GM23338 (cell line): Measurements from ENCODE around the gene DSG4. TPM values are rescaled to one million over a fixed set of nuclear protein-coding genes. Genes with fewer than 3 reads are reported as not detected.

Experiments used
- ATAC-seq: fragments of 200-7000 bp; cut with Tn5 transposase; 3 replicates; pipeline ENCODE4 v1.9.1; 2020
- DNase-seq: peaks from one replicate; pipeline ENCODE4 v3.0.0-alpha.2; 2015; ENCODE audit warnings: low spot score
- H2AFZ ChIP-seq: fragments of 200-600 bp; sonication (generic); 2 replicates; pipeline ENCODE4 v1.8.0; 2016; ENCODE audit warnings: antibody characterized with exemption, mild to moderate bottlenecking, moderate library complexity
- H3F3A ChIP-seq: fragments of 200-600 bp; sonication (generic); replicated peaks from 2 replicates; pipeline ENCODE4 v1.8.0; 2017; ENCODE audit warnings: antibody characterized with exemption, mixed run types, low read depth
- H3K27ac ChIP-seq: fragments of 200-600 bp; sonication (generic); 2 replicates; pipeline ENCODE4 v1.6.1; 2016; ENCODE audit warnings: low read depth
- H3K27me3 ChIP-seq: fragments of 200-600 bp; sonication (generic); 2 replicates; pipeline ENCODE4 v1.8.0; 2016; ENCODE audit warnings: mild to moderate bottlenecking, mixed run types, moderate library complexity; ENCODE audit not compliant: insufficient read depth
- H3K36me3 ChIP-seq: fragments of 200-600 bp; sonication (generic); 2 replicates; pipeline ENCODE4 v1.8.0; 2016; ENCODE audit warnings: mild to moderate bottlenecking; ENCODE audit not compliant: insufficient read depth
- H3K4me1 ChIP-seq: fragments of 200-600 bp; sonication (generic); 2 replicates; pipeline ENCODE4 v1.8.0; 2016; ENCODE audit warnings: mild to moderate bottlenecking, moderate library complexity; ENCODE audit not compliant: insufficient read depth
- H3K4me2 ChIP-seq: fragments of 200-600 bp; sonication (generic); 2 replicates; pipeline ENCODE4 v1.7.1; 2017; ENCODE audit warnings: mixed run types
- H3K4me3 ChIP-seq: fragments of 200-600 bp; sonication (generic); 2 replicates; pipeline ENCODE4 v1.6.1; 2016; ENCODE audit warnings: mixed run types
- H3K79me2 ChIP-seq: fragments of 200-600 bp; sonication (generic); replicated peaks from 2 replicates; pipeline ENCODE4 v1.8.0; 2017; ENCODE audit warnings: mild to moderate bottlenecking; ENCODE audit not compliant: insufficient read depth
- H3K9me2 ChIP-seq: fragments of 200-600 bp; sonication (generic); 2 replicates; pipeline ENCODE4 v1.8.0; 2017; ENCODE audit not compliant: insufficient read depth
- H4K20me1 ChIP-seq: fragments of 200-600 bp; sonication (generic); replicated peaks from 2 replicates; pipeline ENCODE4 v1.8.0; 2017; ENCODE audit warnings: mild to moderate bottlenecking; ENCODE audit not compliant: insufficient read depth
- H3K27ac Mint-ChIP-seq: 2 replicates; pipeline ENCODE4 v1.8.0; 2020; ENCODE audit warnings: inconsistent platforms, mild to moderate bottlenecking, moderate library complexity, mixed read lengths
- H3K27me3 Mint-ChIP-seq: 3 replicates; pipeline ENCODE4 v1.8.0; 2022; ENCODE audit warnings: low read depth, mild to moderate bottlenecking, moderate library complexity, mixed read lengths, inconsistent platforms; ENCODE audit not compliant: insufficient read depth, poor library complexity
- H3K36me3 Mint-ChIP-seq: 3 replicates; pipeline ENCODE4 v1.8.0; 2021; ENCODE audit warnings: low read depth, mild to moderate bottlenecking, inconsistent platforms, moderate library complexity, mixed read lengths
- H3K4me1 Mint-ChIP-seq: 3 replicates; pipeline ENCODE4 v1.8.0; 2020; ENCODE audit warnings: mild to moderate bottlenecking, inconsistent platforms, mixed read lengths
- H3K4me3 Mint-ChIP-seq: 3 replicates; pipeline ENCODE4 v1.8.0; 2021; ENCODE audit warnings: moderate library complexity, mild to moderate bottlenecking, inconsistent platforms, mixed read lengths
- H3K9me3 Mint-ChIP-seq: 3 replicates; pipeline ENCODE4 v1.8.0; 2020; ENCODE audit warnings: moderate library complexity, mild to moderate bottlenecking, inconsistent platforms, mixed read lengths
- CREB1 ChIP-seq: fragments of 250-450 bp; sonication (Bioruptor Pico); IDR thresholded peaks from 2 replicates; pipeline ENCODE4 v1.5.0; 2020; ENCODE audit warnings: low read depth, mild to moderate bottlenecking, moderate library complexity
- CTCF ChIP-seq, 2 experiments: fragments of 200-600 bp in 1 of 2; sonication (generic) in 1 of 2; conservative IDR thresholded peaks; 2 replicates each; pipeline versions ENCODE4 v1.5.1 to v1.6.1; 2016 to 2017; ENCODE audit warnings: antibody characterized with exemption in 2 of 2, low read depth in 2 of 2, mild to moderate bottlenecking in 2 of 2, moderate library complexity in 1 of 2
- ETS1 ChIP-seq: IDR thresholded peaks from 2 replicates; pipeline ENCODE4 v1.6.1; 2016; ENCODE audit warnings: antibody characterized with exemption
- EZH2 ChIP-seq: fragments of 200-600 bp; sonication (generic); IDR thresholded peaks from one replicate; pipeline ENCODE4 v1.8.0; 2017; ENCODE audit warnings: antibody characterized with exemption, mild to moderate bottlenecking, low read depth; ENCODE audit not compliant: unreplicated experiment
- EZH2phosphoT487 ChIP-seq: fragments of 200-600 bp; sonication (generic); IDR thresholded peaks from one replicate; pipeline ENCODE4 v1.8.1; 2018; ENCODE audit warnings: antibody characterized with exemption; ENCODE audit not compliant: unreplicated experiment
- JUNB ChIP-seq: IDR thresholded peaks from one replicate; pipeline ENCODE4 v1.6.1; 2016; ENCODE audit warnings: antibody characterized with exemption; ENCODE audit not compliant: unreplicated experiment
- NANOG ChIP-seq: IDR thresholded peaks from 2 replicates; pipeline ENCODE4 v1.6.1; 2016; ENCODE audit warnings: antibody characterized with exemption, borderline replicate concordance
- POLR2AphosphoS5 ChIP-seq: IDR thresholded peaks from 2 replicates; pipeline ENCODE4 v1.6.1; 2016; ENCODE audit warnings: antibody characterized with exemption, low read depth
- STAT1 ChIP-seq: IDR thresholded peaks from one replicate; pipeline ENCODE4 v1.6.1; 2016; ENCODE audit warnings: antibody characterized with exemption; ENCODE audit not compliant: unreplicated experiment
- ZNF114 ChIP-seq: fragments of 250-450 bp; sonication (Bioruptor Pico); IDR thresholded peaks from 2 replicates; pipeline ENCODE4 v1.5.0; 2020; ENCODE audit warnings: mild to moderate bottlenecking, moderate library complexity
- ZNF331 ChIP-seq: fragments of 250-450 bp; sonication (Bioruptor Pico); IDR thresholded peaks from 2 replicates; pipeline ENCODE4 v1.5.0; 2020; ENCODE audit warnings: low read depth, mild to moderate bottlenecking, moderate library complexity
- polyA plus RNA-seq: library from polyadenylated mRNA; unstranded; fragments of >200 nt; fragmentation: Nextera tagmentation; extraction: Ambion mirVana; gene quantifications from 2 replicates; pipeline ENCODE4 v1.2.1, GENCODE V29; 2016
- total RNA-seq: library from RNA; depleted of rRNA; stranded (reverse); fragments of >200 nt; shearing (Covaris generic); gene quantifications from 2 replicates; pipeline ENCODE4 v1.2.3, GENCODE V29; 2014
- TF ChIP-seq, protein P1 (sequence below): fragments of 250-450 bp; sonication (Bioruptor Pico); IDR thresholded peaks from 2 replicates; pipeline ENCODE4 v1.5.0; 2020; ENCODE audit warnings: mild to moderate bottlenecking, moderate library complexity
- TF ChIP-seq, protein P2 (sequence below): IDR thresholded peaks from one replicate; pipeline ENCODE4 v1.6.1; 2018; ENCODE audit warnings: antibody characterized with exemption; ENCODE audit not compliant: unreplicated experiment

DSG4 gene
- total and polyA plus RNA-seq, 2 experiments from 2014 or later = not detected

DNA sequence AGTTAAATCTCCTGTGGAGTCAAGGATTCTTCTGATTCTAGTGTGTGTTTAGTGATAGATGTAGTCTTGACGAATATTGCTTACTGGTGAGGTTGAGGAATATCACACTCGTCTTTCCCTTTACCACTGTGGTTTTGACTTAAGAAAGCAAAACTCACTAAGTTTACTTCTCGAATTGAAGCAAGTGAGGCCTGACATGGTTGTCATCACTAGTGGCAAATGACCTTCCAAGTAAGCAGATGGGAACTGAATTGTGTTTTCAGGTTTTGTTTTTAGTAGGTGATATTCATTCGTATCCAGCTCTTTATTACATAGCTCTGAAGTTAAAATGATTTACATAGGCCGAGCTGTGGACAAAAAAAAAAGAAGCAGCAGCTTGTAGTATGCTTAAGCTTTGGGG, 20.6 kb upstream of the DSG4 start:
- Histone ChIP-seq H3K27me3 (no peaks in the 10 kb centered on the region), H4K20me1 (no peaks in the 10 kb centered on the region), H3K9me2 (peaks cover 9% of the 10 kb centered on the region; the same call in 1 of the 2 replicates), H3K36me3 (no peaks in the 10 kb centered on the region; the same call in 1 of the 2 replicates), H3K4me2 (no peak overlapping the region), H3K79me2 (no peaks in the 10 kb centered on the region), H3K4me3 (no peak overlapping the region), H3K27ac (no peak overlapping the region), H2AFZ (no peak overlapping the region), H3F3A (no peaks in the 10 kb centered on the region), H3K4me1 (no peaks in the 10 kb centered on the region)
- no peak for DNase-seq
- H3K27me3 Mint-ChIP-seq = no peaks in the 10 kb centered on the region
- no peak for ATAC-seq
- no peak overlapping the region for H3K4me3 Mint-ChIP-seq
- no peak overlapping the region for H3K27ac Mint-ChIP-seq
- peaks cover 18% of the 10 kb centered on the region for H3K36me3 Mint-ChIP-seq
- no peaks in the 10 kb centered on the region for H3K4me1 Mint-ChIP-seq
- TF ChIP-seq ZNF114 (CRISPR knock-in tag) (no peak), EZH2phosphoT487 (no peak), ETS1 (no peak), JUNB (no peak), STAT1 (no peak), CREB1 (no peak), NANOG (no peak), POLR2AphosphoS5 (no peak), ZNF331 (no peak), CTCF (conservative IDR thresholded peaks at IDR 0.05; ENCODE audit: low read depth in 2 of 2) (no peak), EZH2 (no peak)
- TF ChIP-seq, protein P1, sequence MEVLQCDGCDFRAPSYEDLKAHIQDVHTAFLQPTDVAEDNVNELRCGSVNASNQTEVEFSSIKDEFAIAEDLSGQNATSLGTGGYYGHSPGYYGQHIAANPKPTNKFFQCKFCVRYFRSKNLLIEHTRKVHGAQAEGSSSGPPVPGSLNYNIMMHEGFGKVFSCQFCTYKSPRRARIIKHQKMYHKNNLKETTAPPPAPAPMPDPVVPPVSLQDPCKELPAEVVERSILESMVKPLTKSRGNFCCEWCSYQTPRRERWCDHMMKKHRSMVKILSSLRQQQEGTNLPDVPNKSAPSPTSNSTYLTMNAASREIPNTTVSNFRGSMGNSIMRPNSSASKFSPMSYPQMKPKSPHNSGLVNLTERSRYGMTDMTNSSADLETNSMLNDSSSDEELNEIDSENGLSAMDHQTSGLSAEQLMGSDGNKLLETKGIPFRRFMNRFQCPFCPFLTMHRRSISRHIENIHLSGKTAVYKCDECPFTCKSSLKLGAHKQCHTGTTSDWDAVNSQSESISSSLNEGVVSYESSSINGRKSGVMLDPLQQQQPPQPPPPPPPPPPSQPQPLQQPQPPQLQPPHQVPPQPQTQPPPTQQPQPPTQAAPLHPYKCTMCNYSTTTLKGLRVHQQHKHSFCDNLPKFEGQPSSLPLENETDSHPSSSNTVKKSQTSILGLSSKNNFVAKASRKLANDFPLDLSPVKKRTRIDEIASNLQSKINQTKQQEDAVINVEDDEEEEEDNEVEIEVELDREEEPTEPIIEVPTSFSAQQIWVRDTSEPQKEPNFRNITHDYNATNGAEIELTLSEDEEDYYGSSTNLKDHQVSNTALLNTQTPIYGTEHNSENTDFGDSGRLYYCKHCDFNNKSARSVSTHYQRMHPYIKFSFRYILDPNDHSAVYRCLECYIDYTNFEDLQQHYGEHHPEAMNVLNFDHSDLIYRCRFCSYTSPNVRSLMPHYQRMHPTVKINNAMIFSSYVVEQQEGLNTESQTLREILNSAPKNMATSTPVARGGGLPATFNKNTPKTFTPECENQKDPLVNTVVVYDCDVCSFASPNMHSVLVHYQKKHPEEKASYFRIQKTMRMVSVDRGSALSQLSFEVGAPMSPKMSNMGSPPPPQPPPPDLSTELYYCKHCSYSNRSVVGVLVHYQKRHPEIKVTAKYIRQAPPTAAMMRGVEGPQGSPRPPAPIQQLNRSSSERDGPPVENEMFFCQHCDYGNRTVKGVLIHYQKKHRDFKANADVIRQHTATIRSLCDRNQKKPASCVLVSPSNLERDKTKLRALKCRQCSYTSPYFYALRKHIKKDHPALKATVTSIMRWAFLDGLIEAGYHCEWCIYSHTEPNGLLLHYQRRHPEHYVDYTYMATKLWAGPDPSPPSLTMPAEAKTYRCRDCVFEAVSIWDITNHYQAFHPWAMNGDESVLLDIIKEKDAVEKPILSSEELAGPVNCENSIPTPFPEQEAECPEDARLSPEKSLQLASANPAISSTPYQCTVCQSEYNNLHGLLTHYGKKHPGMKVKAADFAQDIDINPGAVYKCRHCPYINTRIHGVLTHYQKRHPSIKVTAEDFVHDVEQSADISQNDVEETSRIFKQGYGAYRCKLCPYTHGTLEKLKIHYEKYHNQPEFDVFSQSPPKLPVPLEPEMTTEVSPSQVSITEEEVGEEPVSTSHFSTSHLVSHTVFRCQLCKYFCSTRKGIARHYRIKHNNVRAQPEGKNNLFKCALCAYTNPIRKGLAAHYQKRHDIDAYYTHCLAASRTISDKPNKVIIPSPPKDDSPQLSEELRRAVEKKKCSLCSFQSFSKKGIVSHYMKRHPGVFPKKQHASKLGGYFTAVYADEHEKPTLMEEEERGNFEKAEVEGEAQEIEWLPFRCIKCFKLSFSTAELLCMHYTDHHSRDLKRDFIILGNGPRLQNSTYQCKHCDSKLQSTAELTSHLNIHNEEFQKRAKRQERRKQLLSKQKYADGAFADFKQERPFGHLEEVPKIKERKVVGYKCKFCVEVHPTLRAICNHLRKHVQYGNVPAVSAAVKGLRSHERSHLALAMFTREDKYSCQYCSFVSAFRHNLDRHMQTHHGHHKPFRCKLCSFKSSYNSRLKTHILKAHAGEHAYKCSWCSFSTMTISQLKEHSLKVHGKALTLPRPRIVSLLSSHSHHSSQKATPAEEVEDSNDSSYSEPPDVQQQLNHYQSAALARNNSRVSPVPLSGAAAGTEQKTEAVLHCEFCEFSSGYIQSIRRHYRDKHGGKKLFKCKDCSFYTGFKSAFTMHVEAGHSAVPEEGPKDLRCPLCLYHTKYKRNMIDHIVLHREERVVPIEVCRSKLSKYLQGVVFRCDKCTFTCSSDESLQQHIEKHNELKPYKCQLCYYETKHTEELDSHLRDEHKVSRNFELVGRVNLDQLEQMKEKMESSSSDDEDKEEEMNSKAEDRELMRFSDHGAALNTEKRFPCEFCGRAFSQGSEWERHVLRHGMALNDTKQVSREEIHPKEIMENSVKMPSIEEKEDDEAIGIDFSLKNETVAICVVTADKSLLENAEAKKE (CRISPR knock-in tag) = no peak
- TF ChIP-seq, protein P2, sequence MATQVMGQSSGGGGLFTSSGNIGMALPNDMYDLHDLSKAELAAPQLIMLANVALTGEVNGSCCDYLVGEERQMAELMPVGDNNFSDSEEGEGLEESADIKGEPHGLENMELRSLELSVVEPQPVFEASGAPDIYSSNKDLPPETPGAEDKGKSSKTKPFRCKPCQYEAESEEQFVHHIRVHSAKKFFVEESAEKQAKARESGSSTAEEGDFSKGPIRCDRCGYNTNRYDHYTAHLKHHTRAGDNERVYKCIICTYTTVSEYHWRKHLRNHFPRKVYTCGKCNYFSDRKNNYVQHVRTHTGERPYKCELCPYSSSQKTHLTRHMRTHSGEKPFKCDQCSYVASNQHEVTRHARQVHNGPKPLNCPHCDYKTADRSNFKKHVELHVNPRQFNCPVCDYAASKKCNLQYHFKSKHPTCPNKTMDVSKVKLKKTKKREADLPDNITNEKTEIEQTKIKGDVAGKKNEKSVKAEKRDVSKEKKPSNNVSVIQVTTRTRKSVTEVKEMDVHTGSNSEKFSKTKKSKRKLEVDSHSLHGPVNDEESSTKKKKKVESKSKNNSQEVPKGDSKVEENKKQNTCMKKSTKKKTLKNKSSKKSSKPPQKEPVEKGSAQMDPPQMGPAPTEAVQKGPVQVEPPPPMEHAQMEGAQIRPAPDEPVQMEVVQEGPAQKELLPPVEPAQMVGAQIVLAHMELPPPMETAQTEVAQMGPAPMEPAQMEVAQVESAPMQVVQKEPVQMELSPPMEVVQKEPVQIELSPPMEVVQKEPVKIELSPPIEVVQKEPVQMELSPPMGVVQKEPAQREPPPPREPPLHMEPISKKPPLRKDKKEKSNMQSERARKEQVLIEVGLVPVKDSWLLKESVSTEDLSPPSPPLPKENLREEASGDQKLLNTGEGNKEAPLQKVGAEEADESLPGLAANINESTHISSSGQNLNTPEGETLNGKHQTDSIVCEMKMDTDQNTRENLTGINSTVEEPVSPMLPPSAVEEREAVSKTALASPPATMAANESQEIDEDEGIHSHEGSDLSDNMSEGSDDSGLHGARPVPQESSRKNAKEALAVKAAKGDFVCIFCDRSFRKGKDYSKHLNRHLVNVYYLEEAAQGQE = no peak
- peaks cover 16% of the 10 kb centered on the region for H3K9me3 Mint-ChIP-seq
